C4-2B (cell line): ENCODE results near the gene PHYKPL.

ENCODE experiments used
- ZFX ChIP-seq: fragments of 450-650 bp; IDR thresholded peaks from 2 replicates; pipeline ENCODE4 v1.6.1; 2017
- TF ChIP-seq, protein P1 (sequence below): fragments of 450-650 bp; conservative IDR thresholded peaks from 2 replicates; pipeline ENCODE4 v1.5.1; 2017; ENCODE audit warnings: mild to moderate bottlenecking

DNA sequence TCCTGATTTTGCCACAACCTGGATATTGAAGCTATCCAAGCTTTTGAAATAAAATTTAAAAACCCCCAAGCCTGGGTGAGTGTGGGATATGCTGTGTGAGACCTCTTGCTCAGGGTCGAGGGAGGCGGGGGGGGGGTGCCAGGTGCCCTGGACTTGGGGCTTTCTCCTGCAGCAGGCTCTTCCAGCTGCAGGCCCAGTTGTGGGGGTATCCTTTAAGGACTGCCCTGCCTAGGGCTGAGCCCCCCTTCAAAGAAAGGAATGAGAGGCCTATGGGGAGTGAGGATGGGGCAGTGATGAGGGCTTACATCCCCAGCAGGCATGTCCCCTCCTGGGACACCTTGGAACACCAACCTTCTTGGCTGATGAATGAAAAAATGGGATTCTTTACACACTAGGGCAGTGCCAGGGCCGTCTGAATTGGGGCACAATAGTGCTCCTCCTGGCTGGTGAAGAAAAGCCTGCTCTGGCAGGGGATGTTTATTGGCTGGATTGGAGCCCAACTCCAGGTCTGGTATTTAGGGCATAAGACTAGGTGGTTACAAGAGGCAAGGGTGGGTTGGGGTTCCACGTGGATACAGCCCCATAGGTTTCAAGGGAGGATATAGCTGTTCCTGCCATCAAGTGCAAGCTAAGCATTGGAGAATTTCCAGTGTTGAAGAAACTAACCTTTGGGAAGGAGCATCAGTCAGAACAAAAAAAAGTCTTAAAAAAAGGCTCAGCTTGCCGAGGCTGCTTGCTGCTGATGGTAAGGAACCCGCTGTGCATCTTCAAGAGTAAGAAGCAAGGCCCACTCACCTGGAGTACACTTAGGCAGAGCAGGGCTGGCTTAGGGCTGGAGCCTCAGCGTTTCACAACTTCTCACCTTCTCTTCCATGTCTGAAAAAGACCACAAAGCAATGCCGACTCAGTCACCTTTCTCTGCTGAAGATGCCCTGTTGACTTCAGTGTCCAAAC is 21.2 kb downstream of the PHYKPL start:
- TF ChIP-seq, protein P1, sequence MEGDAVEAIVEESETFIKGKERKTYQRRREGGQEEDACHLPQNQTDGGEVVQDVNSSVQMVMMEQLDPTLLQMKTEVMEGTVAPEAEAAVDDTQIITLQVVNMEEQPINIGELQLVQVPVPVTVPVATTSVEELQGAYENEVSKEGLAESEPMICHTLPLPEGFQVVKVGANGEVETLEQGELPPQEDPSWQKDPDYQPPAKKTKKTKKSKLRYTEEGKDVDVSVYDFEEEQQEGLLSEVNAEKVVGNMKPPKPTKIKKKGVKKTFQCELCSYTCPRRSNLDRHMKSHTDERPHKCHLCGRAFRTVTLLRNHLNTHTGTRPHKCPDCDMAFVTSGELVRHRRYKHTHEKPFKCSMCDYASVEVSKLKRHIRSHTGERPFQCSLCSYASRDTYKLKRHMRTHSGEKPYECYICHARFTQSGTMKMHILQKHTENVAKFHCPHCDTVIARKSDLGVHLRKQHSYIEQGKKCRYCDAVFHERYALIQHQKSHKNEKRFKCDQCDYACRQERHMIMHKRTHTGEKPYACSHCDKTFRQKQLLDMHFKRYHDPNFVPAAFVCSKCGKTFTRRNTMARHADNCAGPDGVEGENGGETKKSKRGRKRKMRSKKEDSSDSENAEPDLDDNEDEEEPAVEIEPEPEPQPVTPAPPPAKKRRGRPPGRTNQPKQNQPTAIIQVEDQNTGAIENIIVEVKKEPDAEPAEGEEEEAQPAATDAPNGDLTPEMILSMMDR, result no peak
- no peak for TF ChIP-seq ZFX
